DND-41 (cell line): ENCODE data around the gene FLNB.

Experiments
- ATAC-seq: fragments of 200-7000 bp; cut with Tn5 transposase; 3 replicates; pipeline ENCODE4 v1.9.1; 2021; ENCODE audit warnings: low read depth; ENCODE audit not compliant: insufficient read depth
- DNase-seq: peaks from one replicate; pipeline ENCODE4 v3.0.0-alpha.2; 2020
- H2AFZ ChIP-seq: 2 replicates; pipeline ENCODE4 v1.6.0; 2012; ENCODE audit warnings: low read depth, low read length
- H3K27ac ChIP-seq: 2 replicates; pipeline ENCODE4 v1.5.1; 2012; ENCODE audit warnings: low read length, inconsistent platforms
- H3K27me3 ChIP-seq: fragments of 200-600 bp; sonication (generic); 2 replicates; pipeline ENCODE4 v1.6.0; 2012; ENCODE audit warnings: low read length, mild to moderate bottlenecking, inconsistent platforms; ENCODE audit not compliant: insufficient read depth, poor library complexity
- H3K36me3 ChIP-seq: 2 replicates; pipeline ENCODE4 v1.5.1; 2012; ENCODE audit warnings: low read length, inconsistent platforms; ENCODE audit not compliant: insufficient read depth
- H3K4me1 ChIP-seq: 2 replicates; pipeline ENCODE4 v1.5.1; 2012; ENCODE audit warnings: mild to moderate bottlenecking, low read length; ENCODE audit not compliant: insufficient read depth
- H3K4me2 ChIP-seq: 2 replicates; pipeline ENCODE4 v1.6.0; 2012; ENCODE audit warnings: mild to moderate bottlenecking, moderate library complexity, low read length, inconsistent platforms; ENCODE audit not compliant: insufficient read depth
- H3K4me3 ChIP-seq, 2 experiments: fragments of 200-600 bp in 1 of 2; shearing (Covaris generic) in 1 of 2; 2 replicates each; pipeline ENCODE4 v1.5.1; 2012 to 2016; ENCODE audit warnings: inconsistent platforms in 2 of 2, low read length in 2 of 2, mild to moderate bottlenecking in 2 of 2, low read depth in 1 of 2, moderate library complexity in 1 of 2
- H3K79me2 ChIP-seq: 2 replicates; pipeline ENCODE4 v1.6.0; 2012; ENCODE audit warnings: low read length, inconsistent platforms; ENCODE audit not compliant: insufficient read depth
- H3K9ac ChIP-seq: 2 replicates; pipeline ENCODE4 v1.6.0; 2012; ENCODE audit warnings: low read depth, mild to moderate bottlenecking, inconsistent platforms, low read length, moderate library complexity
- H3K9me3 ChIP-seq: 2 replicates; pipeline ENCODE4 v1.5.1; 2012; ENCODE audit warnings: low read length, moderate library complexity, mild to moderate bottlenecking, inconsistent platforms; ENCODE audit not compliant: insufficient read depth, severe bottlenecking
- H4K20me1 ChIP-seq: 2 replicates; pipeline ENCODE4 v1.6.0; 2012; ENCODE audit warnings: low read length; ENCODE audit not compliant: insufficient read depth
- CTCF ChIP-seq: IDR thresholded peaks from 2 replicates; pipeline ENCODE4 v1.5.1; 2012; ENCODE audit warnings: borderline replicate concordance, low read length, moderate library complexity, mild to moderate bottlenecking; ENCODE audit not compliant: poor library complexity, severe bottlenecking; ENCODE audit errors: extremely low read depth
- EZH2 ChIP-seq: IDR thresholded peaks from 3 replicates; pipeline ENCODE4 v1.6.1; 2012; ENCODE audit warnings: borderline replicate concordance, low read depth, mild to moderate bottlenecking, moderate library complexity, low read length, inconsistent platforms; ENCODE audit not compliant: severe bottlenecking

FLNB gene

GRCh38 chr3:58026598-58026997, 18.4 kb downstream of the FLNB start:
- Histone ChIP-seq H3K27me3 (no peaks in the 10 kb centered on the region), H2AFZ (no peak overlapping the region), H3K27ac (0 out of 2 replicates have a peak overlapping the region, but pooled peaks have one; percentile 15), H3K79me2 (peaks cover 94% of the 10 kb centered on the region), H3K4me3 (no peak overlapping the region), H3K36me3 (0 out of 2 replicates have a peak, but pooled peaks cover 2% of the 10 kb centered on the region), H3K9ac (no peak overlapping the region), H3K9me3 (no peaks in the 10 kb centered on the region), H3K4me2 (no peak overlapping the region), H4K20me1 (peaks cover 51% of the 10 kb centered on the region), H3K4me1 (peaks cover 15% of the 10 kb centered on the region)
- TF ChIP-seq EZH2 (no peak), CTCF (no peak)
- DNase-seq (no peak), ATAC-seq (no peak)

GRCh38 chr3:58027704-58028317, 19.6 kb downstream of the FLNB start:
- ATAC-seq, result no peak
- peaks cover 94% of the 10 kb centered on the region for H3K79me2 ChIP-seq
- no peaks in the 10 kb centered on the region for H3K9me3 ChIP-seq
- H3K27ac ChIP-seq, result no peak overlapping the region
- 0 out of 2 replicates have a peak, but pooled peaks cover 2% of the 10 kb centered on the region for H3K36me3 ChIP-seq
- H3K4me3 ChIP-seq, result no peak overlapping the region
- H4K20me1 ChIP-seq, result peaks cover 49% of the 10 kb centered on the region
- H3K4me1 ChIP-seq, result peaks cover 14% of the 10 kb centered on the region
- no peak overlapping the region for H3K9ac ChIP-seq
- TF ChIP-seq EZH2, result no peak
- TF ChIP-seq CTCF, result no peak
- DNase-seq, result no peak
- H3K27me3 ChIP-seq, result no peaks in the 10 kb centered on the region
- no peak overlapping the region for H2AFZ ChIP-seq
- no peak overlapping the region for H3K4me2 ChIP-seq

- no peak overlapping the region for H3K27ac ChIP-seq
- H3K4me1 ChIP-seq, result peaks cover 20% of the 10 kb centered on the region
- H3K79me2 ChIP-seq, result peaks cover 94% of the 10 kb centered on the region
- H3K4me2 ChIP-seq, result no peak overlapping the region
- H3K27me3 ChIP-seq, result no peaks in the 10 kb centered on the region
- ATAC-seq (no peak), DNase-seq (no peak)
- H3K9ac ChIP-seq, result no peak overlapping the region
- peaks cover 46% of the 10 kb centered on the region for H4K20me1 ChIP-seq
- TF ChIP-seq EZH2, result no peak
- TF ChIP-seq CTCF, result no peak
- 0 out of 2 replicates have a peak, but pooled peaks cover 2% of the 10 kb centered on the region for H3K36me3 ChIP-seq
- H2AFZ ChIP-seq, result no peak overlapping the region
- no peaks in the 10 kb centered on the region for H3K9me3 ChIP-seq
- H3K4me3 ChIP-seq, result no peak overlapping the region
These were observed 20.7 kb downstream of the FLNB start for GRCh38 chr3:58028902-58029301.
